ES-I3 (cell line): ENCODE results near the gene GGT6.

Source experiments
- H3K36me3 ChIP-seq: 2 replicates; pipeline ENCODE4 v1.6.1; 2013; ENCODE audit warnings: mild to moderate bottlenecking, low read length, control low read depth, moderate library complexity; ENCODE audit not compliant: insufficient read depth
- H3K4me1 ChIP-seq: 2 replicates; pipeline ENCODE4 v1.6.1; 2013; ENCODE audit warnings: mild to moderate bottlenecking, control low read depth, low read length; ENCODE audit not compliant: insufficient read depth
- H3K9ac ChIP-seq: 2 replicates; pipeline ENCODE4 v1.6.1; 2013; ENCODE audit warnings: low read depth, mild to moderate bottlenecking, low read length, moderate library complexity
- H3K9me3 ChIP-seq: 2 replicates; pipeline ENCODE4 v1.6.1; 2013; ENCODE audit warnings: mild to moderate bottlenecking, low read length, moderate library complexity; ENCODE audit not compliant: control insufficient read depth, insufficient read depth

The GGT6 gene

GRCh38 chr17:4513113-4514032, 47.0 kb downstream of the GGT6 start:
- Histone ChIP-seq H3K9me3 (no peaks in the 10 kb centered on the region), H3K9ac (no peak overlapping the region), H3K36me3 (no peaks in the 10 kb centered on the region), H3K4me1 (peaks cover 3% of the 10 kb centered on the region; the same call in 1 of the 2 replicates)

DNA sequence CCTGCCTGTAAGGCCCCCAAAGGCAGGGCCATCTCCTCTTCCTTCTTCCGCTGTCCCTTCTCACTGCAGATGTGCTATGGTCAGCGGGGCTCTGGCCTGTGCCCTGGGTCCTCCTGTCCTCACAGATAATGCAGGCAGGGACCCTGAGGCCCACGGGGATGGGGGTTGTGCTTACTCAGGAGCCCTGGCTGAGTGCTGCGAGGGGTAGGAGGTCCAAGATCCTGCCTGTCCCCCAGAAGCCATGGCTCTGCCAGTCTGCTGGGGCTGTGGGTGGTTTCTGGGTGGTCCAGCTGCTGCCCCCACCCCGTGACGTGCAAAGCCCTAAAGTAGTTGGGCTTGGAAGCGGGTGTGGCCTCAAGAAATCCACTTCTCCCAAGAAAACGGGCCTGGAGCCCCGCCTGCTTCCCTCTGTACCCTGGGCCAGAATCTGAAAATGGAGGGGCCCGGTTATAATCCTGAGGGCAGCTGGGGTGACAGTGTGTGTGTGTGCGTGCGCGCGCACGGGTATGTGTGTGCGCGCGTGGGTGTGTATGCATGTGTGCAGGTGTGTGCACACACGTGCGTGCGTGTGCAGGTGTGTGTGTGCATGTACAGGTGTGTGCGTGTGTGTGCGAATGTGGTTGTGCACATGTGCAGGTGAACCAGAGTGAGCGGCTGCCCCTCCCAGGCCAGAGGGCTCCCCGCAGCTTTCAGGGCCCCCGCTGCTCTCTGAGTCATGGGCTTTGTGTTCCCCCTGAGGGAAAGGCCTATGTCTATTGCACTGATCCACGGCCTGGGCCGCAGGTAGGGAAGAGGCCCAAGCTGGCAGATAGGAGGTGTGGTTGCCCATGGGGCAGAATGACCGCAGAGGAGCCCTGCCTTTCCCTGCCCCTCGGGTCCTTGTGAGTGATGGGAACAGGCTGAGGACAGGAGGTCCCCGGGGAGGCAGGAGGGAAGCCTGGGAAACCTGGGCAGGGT, 47.9 kb downstream of the GGT6 start:
- Histone ChIP-seq H3K4me1 (peaks cover 3% of the 10 kb centered on the region; the same call in 1 of the 2 replicates), H3K9ac (no peak overlapping the region), H3K9me3 (no peaks in the 10 kb centered on the region), H3K36me3 (no peaks in the 10 kb centered on the region)

DNA sequence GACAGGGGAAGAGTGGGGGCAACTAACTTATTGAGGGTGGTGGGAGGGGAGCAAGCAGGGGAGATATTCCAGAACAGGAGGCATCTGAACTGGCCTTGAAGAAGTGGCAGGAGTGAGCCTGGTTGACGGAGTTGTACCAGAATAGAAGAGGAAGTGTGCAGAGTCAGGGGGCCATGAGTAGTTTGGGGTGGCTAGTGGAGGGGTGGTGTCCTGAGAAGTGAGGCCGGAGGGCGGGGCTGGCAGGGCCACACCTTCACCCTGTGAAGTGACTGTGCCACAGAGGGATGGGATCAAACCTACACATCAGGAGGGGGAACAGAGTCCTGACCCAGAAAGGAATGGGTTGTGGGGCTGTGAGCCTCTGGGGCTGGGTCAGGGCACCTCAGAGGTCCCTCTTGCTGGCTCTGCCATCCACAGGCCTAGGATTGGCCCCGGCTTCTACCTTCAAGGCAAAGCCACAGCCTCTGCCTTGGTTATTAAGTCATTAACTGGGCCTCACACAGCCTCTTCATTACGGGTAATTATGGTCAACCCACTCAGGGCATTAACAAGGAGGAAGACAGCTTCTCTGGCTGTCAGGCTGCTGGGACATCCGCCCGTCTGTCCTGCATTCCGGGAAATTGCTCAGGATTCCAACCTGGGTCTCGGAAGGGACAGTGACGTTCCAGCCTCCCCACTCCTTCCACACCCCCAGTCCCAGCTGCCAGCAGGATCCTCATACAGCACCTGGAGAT, 49.0 kb downstream of the GGT6 start:
- Histone ChIP-seq H3K4me1 (peaks cover 3% of the 10 kb centered on the region; the same call in 1 of the 2 replicates), H3K9ac (no peak overlapping the region), H3K9me3 (no peaks in the 10 kb centered on the region), H3K36me3 (no peaks in the 10 kb centered on the region)

DNA sequence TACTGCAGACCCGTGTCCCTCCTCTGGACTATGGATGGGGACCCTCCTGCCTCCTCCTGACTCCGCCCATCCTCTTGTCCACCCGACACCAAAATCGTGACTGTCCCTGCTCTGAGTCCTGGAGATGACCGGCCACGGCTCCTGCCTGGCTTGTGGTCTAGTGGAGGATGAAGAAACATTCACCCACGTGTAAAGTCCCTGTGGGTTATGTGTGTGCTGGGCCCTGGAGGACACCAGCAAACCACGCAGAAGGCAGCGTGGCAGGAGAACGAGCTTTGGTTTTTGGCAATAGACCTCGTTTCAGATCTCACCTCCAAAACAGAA, 49.8 kb downstream of the GGT6 start:
- Histone ChIP-seq H3K9me3 (no peaks in the 10 kb centered on the region), H3K9ac (no peak overlapping the region), H3K36me3 (no peaks in the 10 kb centered on the region), H3K4me1 (peaks cover 7% of the 10 kb centered on the region; the same call in 1 of the 2 replicates)

DNA sequence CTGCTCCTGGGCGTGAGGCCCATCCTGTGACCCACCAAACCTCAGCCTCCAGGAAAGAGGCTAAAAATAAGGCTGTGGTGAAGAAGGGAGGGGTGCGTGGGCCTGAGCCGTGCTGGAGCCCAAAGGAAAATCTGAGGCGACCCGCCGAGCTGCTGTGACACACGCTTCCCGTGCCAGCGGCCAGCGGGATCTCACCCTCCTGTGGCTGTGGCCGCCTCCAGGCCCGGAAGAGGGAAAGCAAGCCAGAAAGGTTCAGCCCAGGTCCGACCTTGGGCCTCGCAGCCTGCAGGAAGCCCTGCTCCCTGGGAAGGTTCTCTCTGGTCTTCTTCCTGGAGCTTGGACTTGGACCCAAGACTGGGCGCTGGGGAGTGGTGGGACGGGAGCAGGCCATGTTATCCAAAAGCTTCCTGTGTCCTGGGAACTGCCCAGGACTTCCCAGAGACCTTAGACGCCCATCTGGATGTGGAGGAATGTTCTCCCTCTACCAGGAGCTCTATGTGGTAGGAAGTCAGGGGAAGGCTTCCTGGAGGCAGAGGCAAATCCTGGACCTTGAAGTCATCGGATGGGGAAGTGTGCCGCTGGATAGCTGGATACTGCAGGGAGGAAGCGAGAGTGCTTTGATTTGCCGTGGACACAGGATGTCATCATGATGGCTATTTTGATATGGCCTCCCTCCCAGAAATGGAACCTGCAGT, 50.3 kb downstream of the GGT6 start:
- H3K9me3 ChIP-seq: no peaks in the 10 kb centered on the region
- no peaks in the 10 kb centered on the region for H3K36me3 ChIP-seq
- peaks cover 10% of the 10 kb centered on the region; the same call in 1 of the 2 replicates for H3K4me1 ChIP-seq
- no peak overlapping the region for H3K9ac ChIP-seq

GRCh38 chr17:4509401-4509800, 51.0 kb downstream of the GGT6 start:
- no peaks in the 10 kb centered on the region for H3K36me3 ChIP-seq
- no peak overlapping the region for H3K9ac ChIP-seq
- H3K9me3 ChIP-seq: no peaks in the 10 kb centered on the region
- peaks cover 10% of the 10 kb centered on the region; the same call in 1 of the 2 replicates for H3K4me1 ChIP-seq

GRCh38 chr17:4508207-4508606, 52.2 kb downstream of the GGT6 start:
- H3K9me3 ChIP-seq: no peaks in the 10 kb centered on the region
- no peaks in the 10 kb centered on the region for H3K36me3 ChIP-seq
- H3K4me1 ChIP-seq: peaks cover 7% of the 10 kb centered on the region; the same call in 1 of the 2 replicates
- H3K9ac ChIP-seq: no peak overlapping the region

DNA sequence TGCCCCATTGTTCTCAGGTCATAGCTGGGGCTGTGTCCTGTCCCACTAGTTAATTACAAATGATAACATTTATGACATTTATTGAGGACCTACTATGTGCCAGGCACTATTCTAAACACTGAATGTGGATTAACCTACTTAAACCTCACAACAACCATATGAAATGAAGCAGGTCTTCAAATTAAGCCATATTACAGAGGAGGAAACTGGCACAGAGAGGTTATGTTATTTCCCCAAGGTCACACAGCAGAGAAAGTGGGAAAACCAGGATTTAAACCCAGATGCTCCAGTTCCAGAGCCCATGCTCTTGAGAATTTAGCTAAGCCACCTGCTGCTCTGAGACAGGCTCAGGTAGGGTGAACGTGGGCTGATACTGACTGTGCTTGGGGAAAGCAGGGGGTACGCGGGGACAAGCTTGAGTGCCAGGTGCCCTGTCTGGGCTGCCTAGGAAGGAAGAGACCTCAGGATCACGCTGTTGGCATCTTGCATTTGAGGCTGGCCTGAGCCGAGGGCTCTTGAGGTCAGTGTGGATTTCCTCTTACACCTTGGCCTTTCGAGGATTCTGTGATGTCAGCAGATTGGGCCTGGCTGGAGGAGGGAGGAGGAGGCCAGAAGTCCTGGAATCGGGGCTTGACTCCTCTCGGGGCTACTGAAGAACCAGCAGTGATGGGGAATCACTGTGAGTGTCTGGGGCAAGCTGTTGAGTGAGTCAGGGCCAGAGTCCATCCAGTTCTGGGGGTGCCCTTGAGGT, 52.8 kb downstream of the GGT6 start:
- H3K36me3 ChIP-seq: no peaks in the 10 kb centered on the region
- no peaks in the 10 kb centered on the region for H3K9me3 ChIP-seq
- H3K4me1 ChIP-seq: peaks cover 7% of the 10 kb centered on the region; the same call in 1 of the 2 replicates
- no peak overlapping the region for H3K9ac ChIP-seq
